ENCODE measurements around the gene GNAL. TPM values are rescaled to one million over a fixed set of nuclear protein-coding genes. Genes with fewer than 3 reads are reported as not detected.

GNAL gene
- total RNA-seq, 1 donor from 2014 or later, result 26.8 TPM

- Histone ChIP-seq H3K27me3 (no peaks in the 10 kb centered on the region), H2AFZ (replicated peaks) (no peak overlapping the region), H3K4me1 (no peaks in the 10 kb centered on the region), H3K9ac (no peak overlapping the region), H3K4me2 (no peak overlapping the region), H3K79me2 (ENCODE audit: low read depth) (no peaks in the 10 kb centered on the region), H3K4me3 (no peak overlapping the region), H3K27ac (no peak overlapping the region), H3K36me3 (no peaks in the 10 kb centered on the region), H3K9me3 (ENCODE audit: low read depth) (no peaks in the 10 kb centered on the region), H3F3A (ENCODE audit: low read depth) (no peaks in the 10 kb centered on the region), H4K20me1 (ENCODE audit: low read depth) (no peaks in the 10 kb centered on the region)
- H3K4me1 Mint-ChIP-seq, result peaks cover 19% of the 10 kb centered on the region
- H3K4me3 Mint-ChIP-seq, result no peak overlapping the region
- H3K27ac Mint-ChIP-seq, result no peak overlapping the region
- TF ChIP-seq EZH2 (IDR thresholded peaks at IDR 0.05) (no peak), CTCF (IDR thresholded peaks at IDR 0.05) (no peak), EZH2phosphoT487 (IDR thresholded peaks at IDR 0.05) (no peak)
- H3K27me3 Mint-ChIP-seq (ENCODE audit: insufficient read depth, low read depth), result no peaks in the 10 kb centered on the region
- DNase-seq (ENCODE audit: low spot score), result no peak
- H3K36me3 Mint-ChIP-seq, result peaks cover 23% of the 10 kb centered on the region
- H3K9me3 Mint-ChIP-seq, result no peaks in the 10 kb centered on the region
Observed at GRCh38 chr18:11880586-11881304, 191.7 kb downstream of the GNAL start.

DNA sequence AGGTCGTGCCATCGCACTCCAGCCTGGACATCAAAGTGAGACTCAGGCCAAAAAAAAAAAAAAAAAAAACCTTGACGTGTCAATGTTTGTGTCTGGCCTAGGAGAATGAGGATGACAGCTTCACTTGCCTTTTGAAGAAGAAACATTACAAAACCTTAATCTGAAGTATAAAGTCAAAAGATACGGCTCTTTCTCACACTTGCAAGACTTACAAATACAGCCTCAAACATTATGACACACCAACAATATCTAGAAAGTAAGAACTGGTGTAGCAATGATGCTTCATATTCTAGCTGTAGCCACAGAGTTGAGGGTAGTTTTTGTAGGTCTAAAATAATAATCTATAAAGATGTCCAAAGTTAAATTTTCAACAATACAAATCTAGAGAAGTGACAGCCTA, 193.6 kb downstream of the GNAL start:
- no peaks in the 10 kb centered on the region for H3K9me3 ChIP-seq (ENCODE audit: low read depth)
- no peaks in the 10 kb centered on the region for H3K79me2 ChIP-seq (ENCODE audit: low read depth)
- Mint-ChIP-seq H3K4me3 (no peak overlapping the region), H3K36me3 (peaks cover 21% of the 10 kb centered on the region), H3K27ac (no peak overlapping the region), H3K27me3 (ENCODE audit: insufficient read depth, low read depth) (peaks cover 2% of the 10 kb centered on the region), H3K9me3 (no peaks in the 10 kb centered on the region), H3K4me1 (peaks cover 19% of the 10 kb centered on the region)
- H3K9ac ChIP-seq, result no peak overlapping the region
- H2AFZ ChIP-seq (replicated peaks), result no peak overlapping the region
- no peaks in the 10 kb centered on the region for H3K36me3 ChIP-seq
- H4K20me1 ChIP-seq (ENCODE audit: low read depth), result no peaks in the 10 kb centered on the region
- no peak overlapping the region for H3K27ac ChIP-seq
- no peak for DNase-seq (ENCODE audit: low spot score)
- no peaks in the 10 kb centered on the region for H3K4me1 ChIP-seq
- no peaks in the 10 kb centered on the region for H3K27me3 ChIP-seq
- no peak overlapping the region for H3K4me2 ChIP-seq
- no peak overlapping the region for H3K4me3 ChIP-seq
- H3F3A ChIP-seq (ENCODE audit: low read depth), result no peaks in the 10 kb centered on the region
- TF ChIP-seq CTCF (IDR thresholded peaks at IDR 0.05), result no peak
- TF ChIP-seq EZH2phosphoT487 (IDR thresholded peaks at IDR 0.05), result no peak
- TF ChIP-seq EZH2 (IDR thresholded peaks at IDR 0.05), result no peak

- no peaks in the 10 kb centered on the region for H3K79me2 ChIP-seq (ENCODE audit: low read depth)
- Mint-ChIP-seq H3K36me3 (peaks cover 23% of the 10 kb centered on the region), H3K4me1 (peaks cover 19% of the 10 kb centered on the region)
Observed at GRCh38 chr18:11883153-11883552, 194.1 kb downstream of the GNAL start.

More at GRCh38 chr18:11883153-11883552, 194.1 kb downstream of the GNAL start:
- TF ChIP-seq CTCF (IDR thresholded peaks at IDR 0.05), result no peak
- TF ChIP-seq EZH2 (IDR thresholded peaks at IDR 0.05), result no peak
- no peak for TF ChIP-seq EZH2phosphoT487 (IDR thresholded peaks at IDR 0.05)
- Histone ChIP-seq H3K36me3 (no peaks in the 10 kb centered on the region), H3K27ac (no peak overlapping the region), H3K4me2 (no peak overlapping the region), H3K27me3 (no peaks in the 10 kb centered on the region), H2AFZ (replicated peaks) (no peak overlapping the region), H3K4me1 (no peaks in the 10 kb centered on the region), H4K20me1 (ENCODE audit: low read depth) (no peaks in the 10 kb centered on the region), H3F3A (ENCODE audit: low read depth) (no peaks in the 10 kb centered on the region), H3K4me3 (no peak overlapping the region), H3K9me3 (ENCODE audit: low read depth) (no peaks in the 10 kb centered on the region), H3K9ac (no peak overlapping the region)
- peaks cover 2% of the 10 kb centered on the region for H3K27me3 Mint-ChIP-seq (ENCODE audit: insufficient read depth, low read depth)
- H3K27ac Mint-ChIP-seq, result no peak overlapping the region
- no peak overlapping the region for H3K4me3 Mint-ChIP-seq
- no peaks in the 10 kb centered on the region for H3K9me3 Mint-ChIP-seq
- DNase-seq (ENCODE audit: low spot score), result no peak

Measured in neural progenitor cell (in vitro differentiated cells).